Psoas muscle (tissue), 8 donors: ENCODE measurements around the gene GDPD5. TPM values are rescaled to one million over a fixed set of nuclear protein-coding genes. Genes with fewer than 3 reads are reported as not detected.

Experiments
- ATAC-seq, 4 donors: fragments of 200-7000 bp; cut with Tn5 transposase; one replicate each; pipeline ENCODE4 v1.9.1; 2020; ENCODE audit warnings: moderate library complexity in 3 of 4, mild to moderate bottlenecking in 2 of 4
- DNase-seq, 2 donors: peaks; one replicate each; pipeline ENCODE4 v3.0.0-alpha.2; 2020
- H3K27ac ChIP-seq: fragments of 200-600 bp; one replicate; pipeline ENCODE4 v1.8.0; 2022
- H3K27me3 ChIP-seq, 3 donors: fragments of 200-600 bp in 1 of 3; one replicate each; pipeline versions ENCODE4 v1.6.1 to v1.8.0; 2013 to 2022; ENCODE audit warnings: low read length in 2 of 3, mild to moderate bottlenecking in 2 of 3, moderate library complexity in 1 of 3; ENCODE audit not compliant: insufficient read depth in 3 of 3
- H3K36me3 ChIP-seq, 2 donors: fragments of 200-600 bp in 1 of 2; one replicate each; pipeline versions ENCODE4 v1.6.1 to v1.8.0; 2013 to 2022; ENCODE audit warnings: low read depth in 1 of 2, mild to moderate bottlenecking in 1 of 2, moderate library complexity in 1 of 2; ENCODE audit not compliant: insufficient read depth in 1 of 2
- H3K4me1 ChIP-seq: fragments of 200-600 bp; one replicate; pipeline ENCODE4 v1.8.0; 2022
- H3K4me3 ChIP-seq: fragments of 200-600 bp; one replicate; pipeline ENCODE4 v1.8.0; 2022; ENCODE audit warnings: mild to moderate bottlenecking
- H3K9me3 ChIP-seq: fragments of 200-600 bp; one replicate; pipeline ENCODE4 v1.8.0; 2022
- CTCF ChIP-seq: fragments of 200-600 bp; IDR thresholded peaks from one replicate; pipeline ENCODE4 v1.8.0; 2022; ENCODE audit warnings: antibody characterized with exemption
- WGBS, 3 donors: extraction: QIAGEN DNeasy Blood & Tissue Kit; methylation state at CpG; one replicate each; pipeline versions ENCODE4 v1.1.6 to v1.1.7; 2013; 5-methylcytosine and 5-hydroxymethylcytosine counted together
- intact Hi-C, 2 donors: fragments of 100-400 bp; cut with DNase I; formaldehyde crosslinking; loops; one replicate each; pipeline versions ENCODE4 v1.11.0 to v1.14.2; 2022
- polyA plus RNA-seq, 3 donors: library from polyadenylated mRNA; stranded (reverse); fragments of 200-250 nt; gene quantifications; one replicate each; pipeline ENCODE4 v1.2.3, GENCODE V29; 2013
- total RNA-seq, 4 donors: library from RNA; stranded (reverse); fragmentation: NEBNext Ultra II Directional in 2 of 4; extraction: Animal tissue kit (Norgen Biotek cat#: 25700) in 2 of 4; gene quantifications; one replicate each; pipeline versions ENCODE4 v1.2.1 to v1.2.4, GENCODE V29; 2021 to 2023
- donor health status: healthy with polysubstance abuse.
- donor health status: DM: no; HTN: no; CAD: no; lungs with moderate emphysema.
- donor health status: Bipolar disorder and iron deficiency.
- donor health status: healthy.
- donor health status: DM: yes; HTN: yes; CAD: no.
- donor health status: DM: no; HTN: no; CAD: no.
- donor health status: DM: no; HTN: no; CAD: no.
- donor health status: DM: yes; HTN: yes; CAD: no.

GDPD5 gene
- total and polyA plus RNA-seq, 7 donors = 2.7 to 16.5 (median 11.5) TPM

- intact Hi-C loops = no loop called here
- Histone ChIP-seq H3K4me3 (peak overlapping the region; percentile 18), H3K4me1 (peaks cover 38% of the 10 kb centered on the region), H3K9me3 (no peaks in the 10 kb centered on the region), H3K27me3 (no peaks in the 10 kb centered on the region), H3K36me3 (no peaks in the 10 kb centered on the region), H3K27ac (peak overlapping the region; percentile 73)
- DNase-seq (peak; percentile 93), ATAC-seq (peak; percentile 68 to 91 (median 80))
- TF ChIP-seq CTCF = no peak
- WGBS, 3 donors = 37 to 46% (median 42%) methylated on average over 20 to 21 of the region's 21 CpGs
Measured at GRCh38 chr11:75554258-75555022, 28.7 kb upstream of the GDPD5 start.

GRCh38 chr11:75553889-75554257 lies 28.1 kb upstream of the GDPD5 start:
- intact Hi-C loops = no loop called here
- Histone ChIP-seq H3K4me3 (no peak overlapping the region), H3K4me1 (peaks cover 35% of the 10 kb centered on the region), H3K27ac (peak overlapping the region; percentile 73), H3K9me3 (no peaks in the 10 kb centered on the region), H3K27me3 (no peaks in the 10 kb centered on the region), H3K36me3 (no peaks in the 10 kb centered on the region)
- ATAC-seq = peak in 3 of 4 donors; percentile 1 to 18 (median 4)
- WGBS, 3 donors = 37 to 47% (median 41%) methylated on average over 1 of the region's 1 CpG
- DNase-seq = no peak
- no peak for TF ChIP-seq CTCF

GRCh38 chr11:75553182-75553581 lies 27.4 kb upstream of the GDPD5 start:
- Histone ChIP-seq H3K4me3 (no peak overlapping the region), H3K27me3 (no peaks in the 10 kb centered on the region), H3K27ac (peak overlapping the region; percentile 73), H3K36me3 (no peaks in the 10 kb centered on the region), H3K4me1 (peaks cover 28% of the 10 kb centered on the region), H3K9me3 (no peaks in the 10 kb centered on the region)
- no peak for TF ChIP-seq CTCF
- DNase-seq = no peak
- 82 to 88% (median 86%) methylated on average over 6 of the region's 6 CpGs for WGBS, 3 donors
- intact Hi-C loops = no loop called here
- ATAC-seq = no peak

- H3K4me1 ChIP-seq = peaks cover 12% of the 10 kb centered on the region
- TF ChIP-seq CTCF = no peak
- 91 to 96% (median 94%) methylated on average over 5 of the region's 5 CpGs for WGBS, 3 donors
- no peak overlapping the region for H3K4me3 ChIP-seq
- H3K9me3 ChIP-seq = no peaks in the 10 kb centered on the region
- no peaks in the 10 kb centered on the region for H3K36me3 ChIP-seq
- intact Hi-C loops = loop anchor here (5.0 kb wide), 3 partner anchors 33 to 318 kb away; partner anchors contain the start of gene DGAT2 (in 1 of the 2)
- no peak for DNase-seq
- no peak overlapping the region for H3K27ac ChIP-seq
- no peak for ATAC-seq
- H3K27me3 ChIP-seq = no peaks in the 10 kb centered on the region
Measured at GRCh38 chr11:75549370-75549958, 23.7 kb upstream of the GDPD5 start.
